Measurements from ENCODE around the gene NBAS. TPM values are rescaled to one million over a fixed set of nuclear protein-coding genes. Genes with fewer than 3 reads are reported as not detected.

NBAS gene
- total RNA-seq, 1 experiment from 2014 or later: 46.4 TPM

GRCh38 chr2:15571729-15572128 is 10.6 kb upstream of the NBAS start:
- no peaks in the 10 kb centered on the region for H3K4me1 Mint-ChIP-seq (ENCODE audit: insufficient read depth, unreplicated experiment)
- no peaks in the 10 kb centered on the region for H3K9me3 Mint-ChIP-seq (ENCODE audit: unreplicated experiment)
- intact Hi-C loops (cut with micrococcal nuclease): loop anchor here (10.0 kb wide), 1 partner anchor 657 kb away; no protein-coding TSS in a partner anchor
- no peak for TF ChIP-seq CTCF (IDR thresholded peaks at IDR 0.05; ENCODE audit: unreplicated experiment)
- H3K27ac Mint-ChIP-seq (ENCODE audit: low read depth, unreplicated experiment): no peak overlapping the region
- ChIA-PET CTCF (interaction anchor here (1.0 to 2.5 kb wide), 2 partner anchors 17 to 21 kb away, joined by 3 to 10 read pairs; no protein-coding TSS in a partner anchor), POLR2A (no interaction called here)
- no peak for DNase-seq (ENCODE audit: unreplicated experiment)
- H3K4me3 Mint-ChIP-seq (ENCODE audit: unreplicated experiment): no peak overlapping the region
- H3K27me3 Mint-ChIP-seq (ENCODE audit: insufficient read depth, unreplicated experiment): no peaks in the 10 kb centered on the region
- peaks cover 5% of the 10 kb centered on the region for H3K36me3 Mint-ChIP-seq (ENCODE audit: insufficient read depth, unreplicated experiment)
- BruUV-seq (replicated peaks): no TSS peak

GRCh38 chr2:15570104-15570503 is 9.0 kb upstream of the NBAS start:
- DNase-seq (ENCODE audit: unreplicated experiment): no peak
- intact Hi-C loops (cut with micrococcal nuclease): loop anchor here (10.0 kb wide), 1 partner anchor 655 kb away; no protein-coding TSS in a partner anchor
- no peak overlapping the region for H3K27ac Mint-ChIP-seq (ENCODE audit: low read depth, unreplicated experiment)
- TF ChIP-seq CTCF (IDR thresholded peaks at IDR 0.05; ENCODE audit: unreplicated experiment): no peak
- no peak overlapping the region for H3K4me3 Mint-ChIP-seq (ENCODE audit: unreplicated experiment)
- ChIA-PET CTCF (interaction anchor here (0.6 kb wide), 1 partner anchor 679 kb away, joined by 4 read pairs; no protein-coding TSS in a partner anchor), POLR2A (interaction anchor here (0.7 kb wide), 1 partner anchor 938 kb away, joined by 3 read pairs; no protein-coding TSS in a partner anchor)
- BruUV-seq (replicated peaks): no TSS peak
- H3K4me1 Mint-ChIP-seq (ENCODE audit: insufficient read depth, unreplicated experiment): no peaks in the 10 kb centered on the region
- no peaks in the 10 kb centered on the region for H3K9me3 Mint-ChIP-seq (ENCODE audit: unreplicated experiment)
- H3K36me3 Mint-ChIP-seq (ENCODE audit: insufficient read depth, unreplicated experiment): peaks cover 5% of the 10 kb centered on the region
- H3K27me3 Mint-ChIP-seq (ENCODE audit: insufficient read depth, unreplicated experiment): no peaks in the 10 kb centered on the region

DNA sequence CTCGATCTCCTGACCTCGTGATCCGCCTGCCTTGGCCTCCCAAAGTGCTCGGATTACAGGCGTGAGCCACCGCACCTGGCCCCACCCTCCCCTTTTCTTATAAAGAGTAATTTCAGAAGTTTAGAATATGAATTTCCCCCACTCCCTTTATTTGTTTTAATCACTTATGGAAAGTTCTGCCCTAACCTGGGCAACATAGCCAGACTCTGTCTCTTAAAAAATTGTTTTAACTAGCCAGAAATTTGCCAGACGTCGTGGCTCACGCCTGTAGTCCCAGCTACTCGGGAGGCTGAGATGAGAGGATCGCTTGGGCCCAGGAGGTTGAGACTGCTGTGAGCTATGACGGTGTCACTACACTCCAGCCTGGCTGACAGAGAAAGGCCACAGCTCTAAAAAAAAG is 7.7 kb upstream of the NBAS start:
- Mint-ChIP-seq H3K4me1 (ENCODE audit: insufficient read depth, unreplicated experiment) (no peaks in the 10 kb centered on the region), H3K36me3 (ENCODE audit: insufficient read depth, unreplicated experiment) (peaks cover 5% of the 10 kb centered on the region), H3K27ac (ENCODE audit: low read depth, unreplicated experiment) (no peak overlapping the region), H3K27me3 (ENCODE audit: insufficient read depth, unreplicated experiment) (no peaks in the 10 kb centered on the region), H3K9me3 (ENCODE audit: unreplicated experiment) (no peaks in the 10 kb centered on the region), H3K4me3 (ENCODE audit: unreplicated experiment) (no peak overlapping the region)
- POLR2A ChIA-PET: no interaction called here
- CTCF ChIA-PET: interaction anchor here (0.7 to 2.9 kb wide), 2 partner anchors 8 to 1140 kb away, joined by 3 to 18 read pairs; no protein-coding TSS in a partner anchor
- intact Hi-C loops (cut with micrococcal nuclease): no loop called here
- DNase-seq (ENCODE audit: unreplicated experiment): no peak
- BruUV-seq (replicated peaks): no TSS peak
- TF ChIP-seq CTCF (IDR thresholded peaks at IDR 0.05; ENCODE audit: unreplicated experiment): no peak

GRCh38 chr2:15566912-15567311 is 5.8 kb upstream of the NBAS start:
- no TSS peak for BruUV-seq (replicated peaks)
- H3K27ac Mint-ChIP-seq (ENCODE audit: low read depth, unreplicated experiment): no peak overlapping the region
- H3K27me3 Mint-ChIP-seq (ENCODE audit: insufficient read depth, unreplicated experiment): no peaks in the 10 kb centered on the region
- ChIA-PET POLR2A (no interaction called here), CTCF (interaction anchor here (1.4 to 2.9 kb wide), 2 partner anchors 10 to 12 kb away, joined by 4 to 18 read pairs; no protein-coding TSS in a partner anchor)
- no peaks in the 10 kb centered on the region for H3K9me3 Mint-ChIP-seq (ENCODE audit: unreplicated experiment)
- H3K4me3 Mint-ChIP-seq (ENCODE audit: unreplicated experiment): no peak overlapping the region
- TF ChIP-seq CTCF (IDR thresholded peaks at IDR 0.05; ENCODE audit: unreplicated experiment): no peak
- intact Hi-C loops (cut with micrococcal nuclease): no loop called here
- peaks cover 5% of the 10 kb centered on the region for H3K36me3 Mint-ChIP-seq (ENCODE audit: insufficient read depth, unreplicated experiment)
- peaks cover 13% of the 10 kb centered on the region for H3K4me1 Mint-ChIP-seq (ENCODE audit: insufficient read depth, unreplicated experiment)
- DNase-seq (ENCODE audit: unreplicated experiment): no peak

Data from MCF 10A (cell line).